Tibial nerve (tissue), 3 donors: ENCODE measurements around the gene CAPN11.

Source experiments
- CTCF ChIP-seq, 5 experiments: fragments of 200-600 bp in 3 of 5; fragments of 450-650 bp in 2 of 5; sonication (generic) in 3 of 5; IDR thresholded peaks; one replicate each; pipeline ENCODE4 v1.5.1; 2016 to 2019; ENCODE audit warnings: antibody characterized with exemption in 5 of 5, mild to moderate bottlenecking in 3 of 5, moderate library complexity in 2 of 5
- POLR2A ChIP-seq, 2 donors: fragments of 450-650 bp; IDR thresholded peaks; one replicate each; pipeline ENCODE4 v1.6.1; 2017; ENCODE audit warnings: antibody characterized with exemption in 2 of 2, mild to moderate bottlenecking in 2 of 2, moderate library complexity in 2 of 2

GRCh38 chr6:44193307-44193910, 34.8 kb downstream of the CAPN11 start:
- TF ChIP-seq CTCF (IDR thresholded peaks at IDR 0.05): no peak
- TF ChIP-seq POLR2A (IDR thresholded peaks at IDR 0.05): no peak
